Activated T-helper 17 cell treated with anti-CD3 and anti-CD28 coated beads, Interleukin-2, amount 50 U/mL, for 72 hours (primary cell): ENCODE results near the gene S100B. TPM values are rescaled to one million over a fixed set of nuclear protein-coding genes. Genes with fewer than 3 reads are reported as not detected.
A peak's percentile ranks its signal among the peaks of the same experiment; 100 is the strongest.
"Not testable (repeated sequence)": the region's sequence is repeated elsewhere in the genome, so short reads cannot be mapped to it uniquely, and the experiment has no call there.

Experiments used
- ATAC-seq: fragments of 150-1000 bp; cut with Tn5 transposase; replicated peaks from 2 replicates; pipeline ENCODE4 v1.10.0; 2021; ENCODE audit warnings: mild to moderate bottlenecking, moderate library complexity
- H3K27ac Mint-ChIP-seq: one replicate; pipeline ENCODE4 v1.8.0; 2022; ENCODE audit warnings: mixed read lengths
- H3K27me3 Mint-ChIP-seq: one replicate; pipeline ENCODE4 v1.8.0; 2022; ENCODE audit warnings: mixed read lengths
- H3K36me3 Mint-ChIP-seq: one replicate; pipeline ENCODE4 v1.8.0; 2022; ENCODE audit warnings: low read depth, mild to moderate bottlenecking, mixed read lengths
- H3K4me1 Mint-ChIP-seq: one replicate; pipeline ENCODE4 v1.8.0; 2022; ENCODE audit warnings: mixed read lengths
- H3K4me3 Mint-ChIP-seq: one replicate; pipeline ENCODE4 v1.8.0; 2022; ENCODE audit warnings: mild to moderate bottlenecking, mixed read lengths
- H3K9me3 Mint-ChIP-seq: one replicate; pipeline ENCODE4 v1.8.0; 2022; ENCODE audit warnings: mixed read lengths
- total RNA-seq, 2 donors: library from RNA; stranded (reverse); gene quantifications; one replicate each; pipeline ENCODE4 v1.2.3, GENCODE V29; 2022

The S100B gene
- total RNA-seq, 2 donors from 2014 or later = not detected

GRCh38 chr21:46636181-46636512 lies 31.3 kb upstream of the S100B start:
- Mint-ChIP-seq H3K27ac (peak overlapping the region; percentile 97), H3K4me3 (peak overlapping the region; percentile 99), H3K9me3 (no peaks in the 10 kb centered on the region), H3K27me3 (no peaks in the 10 kb centered on the region), H3K36me3 (peaks cover 60% of the 10 kb centered on the region), H3K4me1 (peaks cover 48% of the 10 kb centered on the region)
- no peak for ATAC-seq

GRCh38 chr21:46635324-46636180 lies 30.7 kb upstream of the S100B start, which contains the start of gene PRMT2:
Gene PRMT2, plus strand, starts transcription at chr21:46635674. Its CDS starts 1,278 bp downstream, at chr21:46636952.
- H3K4me3 Mint-ChIP-seq = peak within 1 kb of the TSS; percentile 99
- H3K9me3 Mint-ChIP-seq = no peaks in the 10 kb centered on the region
- no peaks in the 10 kb centered on the region for H3K27me3 Mint-ChIP-seq
- ATAC-seq = peak; percentile 79
- peaks cover 54% of the 10 kb centered on the region for H3K36me3 Mint-ChIP-seq
- H3K27ac Mint-ChIP-seq = peak within 1 kb of the TSS; percentile 97
- peaks cover 45% of the 10 kb centered on the region for H3K4me1 Mint-ChIP-seq

DNA sequence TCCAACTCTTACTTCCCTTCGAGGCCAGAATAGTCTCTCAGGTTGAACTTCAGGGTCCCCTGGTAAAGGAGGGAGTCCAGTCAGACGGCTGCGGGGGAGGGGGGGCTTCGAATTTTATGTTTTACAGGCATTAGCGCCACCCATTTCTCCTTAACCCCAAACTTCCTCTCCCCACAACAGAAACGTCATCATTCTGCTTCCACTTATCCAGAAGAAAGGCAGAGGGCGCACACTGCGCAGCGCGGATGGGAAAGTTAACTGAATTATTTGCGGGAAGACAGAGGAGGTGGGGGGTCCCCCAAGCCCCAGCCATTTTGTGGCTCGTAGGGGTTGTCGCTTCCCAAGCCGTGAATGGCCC lies 30.1 kb upstream of the S100B start:
- H3K27ac Mint-ChIP-seq = peak overlapping the region; percentile 80
- H3K27me3 Mint-ChIP-seq = no peaks in the 10 kb centered on the region
- peaks cover 48% of the 10 kb centered on the region for H3K36me3 Mint-ChIP-seq
- H3K4me1 Mint-ChIP-seq = peaks cover 41% of the 10 kb centered on the region
- ATAC-seq = peak; percentile 10
- no peaks in the 10 kb centered on the region for H3K9me3 Mint-ChIP-seq
- H3K4me3 Mint-ChIP-seq = peak overlapping the region; percentile 99

- H3K9me3 Mint-ChIP-seq = no peaks in the 10 kb centered on the region
- H3K27ac Mint-ChIP-seq = peak overlapping the region; percentile 80
- H3K36me3 Mint-ChIP-seq = peaks cover 43% of the 10 kb centered on the region
- H3K4me3 Mint-ChIP-seq = peak overlapping the region; percentile 99
- peaks cover 36% of the 10 kb centered on the region for H3K4me1 Mint-ChIP-seq
- no peaks in the 10 kb centered on the region for H3K27me3 Mint-ChIP-seq
- peak; percentile 25 for ATAC-seq
These were observed 29.5 kb upstream of the S100B start for GRCh38 chr21:46634427-46634826.

DNA sequence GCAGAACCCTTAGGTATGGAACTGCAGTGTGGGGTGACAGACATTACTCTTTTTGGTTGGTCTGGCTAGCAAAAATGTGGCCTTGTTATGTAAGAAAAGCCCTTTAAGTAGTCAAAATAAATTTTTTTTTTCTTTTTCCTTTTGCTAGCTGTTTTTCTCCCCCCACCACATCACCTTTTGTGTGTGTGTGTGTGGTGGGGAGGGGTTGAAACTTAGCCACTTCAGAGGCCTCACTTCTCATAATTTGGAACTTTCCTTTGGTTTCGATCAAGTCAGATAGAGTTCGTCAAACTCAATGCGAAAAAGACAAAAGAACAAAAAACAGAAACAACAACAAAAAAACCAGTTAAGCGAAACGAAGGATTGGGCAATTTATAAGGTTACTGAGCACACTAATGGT lies 28.7 kb upstream of the S100B start:
- Mint-ChIP-seq H3K9me3 (no peaks in the 10 kb centered on the region), H3K4me3 (peak overlapping the region; percentile 99), H3K27ac (peak overlapping the region; percentile 80), H3K36me3 (peaks cover 34% of the 10 kb centered on the region), H3K27me3 (no peaks in the 10 kb centered on the region), H3K4me1 (peaks cover 35% of the 10 kb centered on the region)
- ATAC-seq = no peak

DNA sequence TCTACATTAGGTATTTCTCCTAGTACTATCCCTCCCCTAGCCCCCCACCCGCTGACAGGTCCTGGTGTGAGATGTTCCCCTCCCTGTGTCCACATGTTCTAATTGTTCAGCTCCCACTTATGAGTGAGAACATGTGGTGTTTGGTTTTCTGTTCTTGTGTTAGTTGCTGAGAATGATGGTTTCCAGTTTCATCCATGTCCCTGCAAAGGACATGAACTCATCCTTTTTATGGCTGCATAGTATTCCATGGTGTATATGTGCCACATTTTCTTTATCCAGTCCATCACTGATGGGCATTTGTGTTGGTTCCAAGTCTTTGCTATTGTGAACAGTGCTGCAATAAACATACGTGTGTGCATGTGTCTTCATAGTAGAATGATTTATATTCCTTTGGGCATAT lies 26.0 kb upstream of the S100B start:
- not testable (repeated sequence) for H3K27ac Mint-ChIP-seq, ATAC-seq, H3K36me3 Mint-ChIP-seq, H3K9me3 Mint-ChIP-seq, H3K4me3 Mint-ChIP-seq, H3K27me3 Mint-ChIP-seq
- peaks cover 18% of the 10 kb centered on the region for H3K4me1 Mint-ChIP-seq

- Mint-ChIP-seq H3K27ac (no peak overlapping the region), H3K36me3 (no peaks in the 10 kb centered on the region), H3K4me1 (peaks cover 14% of the 10 kb centered on the region), H3K4me3 (no peak overlapping the region), H3K27me3 (no peaks in the 10 kb centered on the region), H3K9me3 (no peaks in the 10 kb centered on the region)
- ATAC-seq = no peak
These were observed 24.0 kb upstream of the S100B start for GRCh38 chr21:46628868-46629267.

DNA sequence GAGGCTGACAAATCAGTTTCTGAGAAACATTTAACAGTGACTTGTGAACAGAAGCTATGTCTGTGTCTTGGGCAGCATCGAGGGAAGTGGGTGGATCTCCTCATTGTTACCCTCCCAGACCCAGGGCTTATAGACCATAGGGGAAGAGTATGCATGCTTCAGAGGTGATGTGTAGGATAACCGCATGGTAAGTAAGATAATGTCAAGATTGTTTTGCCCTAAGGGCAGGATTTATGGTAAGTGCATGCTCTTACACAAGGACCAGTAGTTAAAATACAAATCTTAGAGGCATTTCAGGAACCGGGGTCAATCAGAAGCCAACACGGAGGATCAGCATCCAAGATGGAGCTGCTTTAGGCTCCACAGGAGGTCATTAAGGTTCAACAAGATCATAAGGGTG lies 22.8 kb upstream of the S100B start:
- Mint-ChIP-seq H3K27ac (no peak overlapping the region), H3K4me1 (peaks cover 9% of the 10 kb centered on the region)

GRCh38 chr21:46626975-46627501 lies 22.2 kb upstream of the S100B start:
- no peak for ATAC-seq
- Mint-ChIP-seq H3K9me3 (no peaks in the 10 kb centered on the region), H3K4me3 (peak overlapping the region; percentile 65), H3K27ac (peak overlapping the region; percentile 55), H3K27me3 (no peaks in the 10 kb centered on the region), H3K36me3 (no peaks in the 10 kb centered on the region), H3K4me1 (peaks cover 9% of the 10 kb centered on the region)

More for the DNA sequence above, 22.8 kb upstream of the S100B start:
- no peak for ATAC-seq
- H3K9me3 Mint-ChIP-seq = no peaks in the 10 kb centered on the region
- no peaks in the 10 kb centered on the region for H3K27me3 Mint-ChIP-seq
- H3K36me3 Mint-ChIP-seq = no peaks in the 10 kb centered on the region
- H3K4me3 Mint-ChIP-seq = no peak overlapping the region

- no peaks in the 10 kb centered on the region for H3K27me3 Mint-ChIP-seq
- peak; percentile 53 for ATAC-seq
- peaks cover 9% of the 10 kb centered on the region for H3K4me1 Mint-ChIP-seq
- no peaks in the 10 kb centered on the region for H3K9me3 Mint-ChIP-seq
- peak overlapping the region; percentile 55 for H3K27ac Mint-ChIP-seq
- peak overlapping the region; percentile 65 for H3K4me3 Mint-ChIP-seq
- no peaks in the 10 kb centered on the region for H3K36me3 Mint-ChIP-seq
These were observed 21.7 kb upstream of the S100B start for GRCh38 chr21:46626536-46626935.

GRCh38 chr21:46625759-46626158 lies 20.9 kb upstream of the S100B start:
- H3K4me1 Mint-ChIP-seq = peaks cover 9% of the 10 kb centered on the region
- H3K27me3 Mint-ChIP-seq = no peaks in the 10 kb centered on the region
- H3K4me3 Mint-ChIP-seq = peak overlapping the region; percentile 65
- peak overlapping the region; percentile 55 for H3K27ac Mint-ChIP-seq
- ATAC-seq = no peak
- no peaks in the 10 kb centered on the region for H3K9me3 Mint-ChIP-seq
- no peaks in the 10 kb centered on the region for H3K36me3 Mint-ChIP-seq

GRCh38 chr21:46624050-46624449 lies 19.2 kb upstream of the S100B start:
- H3K4me3 Mint-ChIP-seq = no peak overlapping the region
- H3K27me3 Mint-ChIP-seq = no peaks in the 10 kb centered on the region
- H3K4me1 Mint-ChIP-seq = peaks cover 9% of the 10 kb centered on the region
- H3K9me3 Mint-ChIP-seq = no peaks in the 10 kb centered on the region
- no peak for ATAC-seq
- no peaks in the 10 kb centered on the region for H3K36me3 Mint-ChIP-seq
- no peak overlapping the region for H3K27ac Mint-ChIP-seq

GRCh38 chr21:46622226-46622625 lies 17.3 kb upstream of the S100B start:
- peaks cover 8% of the 10 kb centered on the region for H3K4me1 Mint-ChIP-seq

DNA sequence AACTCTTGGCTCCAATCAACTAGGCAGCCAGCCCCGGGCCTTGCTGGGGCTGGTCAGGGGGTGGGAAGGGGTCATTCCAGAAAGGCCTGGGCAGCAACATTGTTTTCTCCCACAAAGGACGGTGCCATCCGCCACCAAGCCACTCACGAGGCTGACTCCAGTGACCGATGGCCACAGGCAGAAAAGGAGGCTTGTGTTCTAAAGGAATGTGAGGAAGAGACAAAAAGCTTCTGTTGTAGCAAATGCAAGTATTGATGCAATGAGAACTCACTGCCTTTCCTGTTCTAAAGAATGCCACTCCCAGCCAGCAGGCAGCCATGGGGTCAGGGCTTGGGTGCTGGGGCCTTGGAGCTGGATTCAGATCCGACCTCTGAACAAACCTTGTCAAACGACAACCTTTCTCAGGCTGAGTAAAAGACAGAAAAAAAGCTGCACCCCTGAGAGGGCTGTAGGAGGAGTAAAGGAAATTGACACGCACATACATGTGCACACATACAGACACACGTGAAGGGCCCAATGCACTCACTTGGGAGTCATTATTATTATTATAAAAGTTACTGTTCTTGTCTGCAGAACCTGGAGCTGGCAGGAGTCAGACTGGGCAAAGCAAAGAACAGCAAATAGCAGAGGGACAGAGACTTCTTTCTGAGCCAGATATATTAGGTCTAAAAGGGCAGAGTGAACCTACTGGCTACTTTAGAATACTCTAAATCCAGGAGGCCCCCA lies 16.7 kb upstream of the S100B start:
- Mint-ChIP-seq H3K9me3 (no peaks in the 10 kb centered on the region), H3K4me3 (peak overlapping the region; percentile 60), H3K27ac (peak overlapping the region; percentile 87), H3K4me1 (peaks cover 4% of the 10 kb centered on the region), H3K36me3 (no peaks in the 10 kb centered on the region), H3K27me3 (no peaks in the 10 kb centered on the region)
- peak; percentile 77 for ATAC-seq

More at GRCh38 chr21:46622226-46622625, 17.3 kb upstream of the S100B start:
- H3K27ac Mint-ChIP-seq = peak overlapping the region; percentile 87
- no peaks in the 10 kb centered on the region for H3K36me3 Mint-ChIP-seq
- ATAC-seq = peak; percentile 71
- no peaks in the 10 kb centered on the region for H3K9me3 Mint-ChIP-seq
- peak overlapping the region; percentile 60 for H3K4me3 Mint-ChIP-seq
- H3K27me3 Mint-ChIP-seq = no peaks in the 10 kb centered on the region

- H3K36me3 Mint-ChIP-seq = no peaks in the 10 kb centered on the region
- H3K4me1 Mint-ChIP-seq = peaks cover 4% of the 10 kb centered on the region
- no peaks in the 10 kb centered on the region for H3K9me3 Mint-ChIP-seq
- no peaks in the 10 kb centered on the region for H3K27me3 Mint-ChIP-seq
- H3K27ac Mint-ChIP-seq = peak overlapping the region; percentile 38
- no peak for ATAC-seq
- no peak overlapping the region for H3K4me3 Mint-ChIP-seq
These were observed 16.0 kb upstream of the S100B start for GRCh38 chr21:46620846-46621245.
